GM23338 (cell line): ENCODE measurements around the gene SLC5A12. TPM values are rescaled to one million over a fixed set of nuclear protein-coding genes. Genes with fewer than 3 reads are reported as not detected.

Experiments
- ATAC-seq: fragments of 200-7000 bp; cut with Tn5 transposase; 3 replicates; pipeline ENCODE4 v1.9.1; 2020
- DNase-seq: peaks from one replicate; pipeline ENCODE4 v3.0.0-alpha.2; 2015; ENCODE audit warnings: low spot score
- H2AFZ ChIP-seq: fragments of 200-600 bp; sonication (generic); 2 replicates; pipeline ENCODE4 v1.8.0; 2016; ENCODE audit warnings: antibody characterized with exemption, mild to moderate bottlenecking, moderate library complexity
- H3F3A ChIP-seq: fragments of 200-600 bp; sonication (generic); replicated peaks from 2 replicates; pipeline ENCODE4 v1.8.0; 2017; ENCODE audit warnings: antibody characterized with exemption, mixed run types, low read depth
- H3K27ac ChIP-seq: fragments of 200-600 bp; sonication (generic); 2 replicates; pipeline ENCODE4 v1.6.1; 2016; ENCODE audit warnings: low read depth
- H3K27me3 ChIP-seq: fragments of 200-600 bp; sonication (generic); 2 replicates; pipeline ENCODE4 v1.8.0; 2016; ENCODE audit warnings: mild to moderate bottlenecking, mixed run types, moderate library complexity; ENCODE audit not compliant: insufficient read depth
- H3K36me3 ChIP-seq: fragments of 200-600 bp; sonication (generic); 2 replicates; pipeline ENCODE4 v1.8.0; 2016; ENCODE audit warnings: mild to moderate bottlenecking; ENCODE audit not compliant: insufficient read depth
- H3K4me1 ChIP-seq: fragments of 200-600 bp; sonication (generic); 2 replicates; pipeline ENCODE4 v1.8.0; 2016; ENCODE audit warnings: mild to moderate bottlenecking, moderate library complexity; ENCODE audit not compliant: insufficient read depth
- H3K4me2 ChIP-seq: fragments of 200-600 bp; sonication (generic); 2 replicates; pipeline ENCODE4 v1.7.1; 2017; ENCODE audit warnings: mixed run types
- H3K4me3 ChIP-seq: fragments of 200-600 bp; sonication (generic); 2 replicates; pipeline ENCODE4 v1.6.1; 2016; ENCODE audit warnings: mixed run types
- H3K79me2 ChIP-seq: fragments of 200-600 bp; sonication (generic); replicated peaks from 2 replicates; pipeline ENCODE4 v1.8.0; 2017; ENCODE audit warnings: mild to moderate bottlenecking; ENCODE audit not compliant: insufficient read depth
- H3K9me2 ChIP-seq: fragments of 200-600 bp; sonication (generic); 2 replicates; pipeline ENCODE4 v1.8.0; 2017; ENCODE audit not compliant: insufficient read depth
- H4K20me1 ChIP-seq: fragments of 200-600 bp; sonication (generic); replicated peaks from 2 replicates; pipeline ENCODE4 v1.8.0; 2017; ENCODE audit warnings: mild to moderate bottlenecking; ENCODE audit not compliant: insufficient read depth
- H3K27ac Mint-ChIP-seq: 2 replicates; pipeline ENCODE4 v1.8.0; 2020; ENCODE audit warnings: inconsistent platforms, mild to moderate bottlenecking, moderate library complexity, mixed read lengths
- H3K27me3 Mint-ChIP-seq: 3 replicates; pipeline ENCODE4 v1.8.0; 2022; ENCODE audit warnings: low read depth, mild to moderate bottlenecking, moderate library complexity, mixed read lengths, inconsistent platforms; ENCODE audit not compliant: insufficient read depth, poor library complexity
- H3K36me3 Mint-ChIP-seq: 3 replicates; pipeline ENCODE4 v1.8.0; 2021; ENCODE audit warnings: low read depth, mild to moderate bottlenecking, inconsistent platforms, moderate library complexity, mixed read lengths
- H3K4me1 Mint-ChIP-seq: 3 replicates; pipeline ENCODE4 v1.8.0; 2020; ENCODE audit warnings: mild to moderate bottlenecking, inconsistent platforms, mixed read lengths
- H3K4me3 Mint-ChIP-seq: 3 replicates; pipeline ENCODE4 v1.8.0; 2021; ENCODE audit warnings: moderate library complexity, mild to moderate bottlenecking, inconsistent platforms, mixed read lengths
- H3K9me3 Mint-ChIP-seq: 3 replicates; pipeline ENCODE4 v1.8.0; 2020; ENCODE audit warnings: moderate library complexity, mild to moderate bottlenecking, inconsistent platforms, mixed read lengths
- EZH2phosphoT487 ChIP-seq: fragments of 200-600 bp; sonication (generic); IDR thresholded peaks from one replicate; pipeline ENCODE4 v1.8.1; 2018; ENCODE audit warnings: antibody characterized with exemption; ENCODE audit not compliant: unreplicated experiment
- JUNB ChIP-seq: IDR thresholded peaks from one replicate; pipeline ENCODE4 v1.6.1; 2016; ENCODE audit warnings: antibody characterized with exemption; ENCODE audit not compliant: unreplicated experiment
- NANOG ChIP-seq: IDR thresholded peaks from 2 replicates; pipeline ENCODE4 v1.6.1; 2016; ENCODE audit warnings: antibody characterized with exemption, borderline replicate concordance
- POLR2AphosphoS5 ChIP-seq: IDR thresholded peaks from 2 replicates; pipeline ENCODE4 v1.6.1; 2016; ENCODE audit warnings: antibody characterized with exemption, low read depth
- REST ChIP-seq: IDR thresholded peaks from one replicate; pipeline ENCODE4 v1.6.1; 2018; ENCODE audit warnings: antibody characterized with exemption; ENCODE audit not compliant: unreplicated experiment
- ZNF331 ChIP-seq: fragments of 250-450 bp; sonication (Bioruptor Pico); IDR thresholded peaks from 2 replicates; pipeline ENCODE4 v1.5.0; 2020; ENCODE audit warnings: low read depth, mild to moderate bottlenecking, moderate library complexity
- ZNF462 ChIP-seq: fragments of 250-450 bp; sonication (Bioruptor Pico); IDR thresholded peaks from 2 replicates; pipeline ENCODE4 v1.5.0; 2020; ENCODE audit warnings: mild to moderate bottlenecking, moderate library complexity
- polyA plus RNA-seq: library from polyadenylated mRNA; unstranded; fragments of >200 nt; fragmentation: Nextera tagmentation; extraction: Ambion mirVana; gene quantifications from 2 replicates; pipeline ENCODE4 v1.2.1, GENCODE V29; 2016
- total RNA-seq: library from RNA; depleted of rRNA; stranded (reverse); fragments of >200 nt; shearing (Covaris generic); gene quantifications from 2 replicates; pipeline ENCODE4 v1.2.3, GENCODE V29; 2014
- TF ChIP-seq, protein P1 (sequence below), 2 experiments: fragments of 200-600 bp in 1 of 2; sonication (generic) in 1 of 2; conservative IDR thresholded peaks; 2 replicates each; pipeline versions ENCODE4 v1.5.1 to v1.6.1; 2016 to 2017; ENCODE audit warnings: antibody characterized with exemption in 2 of 2, low read depth in 2 of 2, mild to moderate bottlenecking in 2 of 2, moderate library complexity in 1 of 2

Gene SLC5A12
- total and polyA plus RNA-seq, 2 experiments from 2014 or later: 0.60 to 1.4 TPM

DNA sequence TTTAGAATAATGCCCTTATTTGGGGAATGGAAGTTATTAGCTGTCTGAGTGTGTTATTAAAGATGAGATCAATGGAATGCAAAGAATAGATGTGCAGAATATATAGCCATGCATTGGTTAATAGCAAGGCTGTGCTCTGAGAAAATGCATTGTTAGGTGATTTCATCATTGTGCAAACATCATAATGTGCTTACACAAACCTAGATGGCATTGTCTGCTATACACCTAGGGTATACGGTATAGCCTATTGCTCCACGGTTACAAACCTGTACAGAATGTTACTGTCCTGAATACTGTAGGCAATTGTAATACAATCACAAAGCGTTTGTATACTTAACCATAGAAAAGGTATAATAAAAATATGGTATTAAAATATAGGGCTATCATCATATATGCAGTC lies 25.5 kb downstream of the SLC5A12 start:
- ATAC-seq: no peak
- TF ChIP-seq EZH2phosphoT487 (no peak), JUNB (no peak), POLR2AphosphoS5 (no peak), NANOG (no peak), REST (no peak), ZNF462 (CRISPR knock-in tag) (no peak), ZNF331 (CRISPR knock-in tag) (no peak)
- TF ChIP-seq, protein P1, sequence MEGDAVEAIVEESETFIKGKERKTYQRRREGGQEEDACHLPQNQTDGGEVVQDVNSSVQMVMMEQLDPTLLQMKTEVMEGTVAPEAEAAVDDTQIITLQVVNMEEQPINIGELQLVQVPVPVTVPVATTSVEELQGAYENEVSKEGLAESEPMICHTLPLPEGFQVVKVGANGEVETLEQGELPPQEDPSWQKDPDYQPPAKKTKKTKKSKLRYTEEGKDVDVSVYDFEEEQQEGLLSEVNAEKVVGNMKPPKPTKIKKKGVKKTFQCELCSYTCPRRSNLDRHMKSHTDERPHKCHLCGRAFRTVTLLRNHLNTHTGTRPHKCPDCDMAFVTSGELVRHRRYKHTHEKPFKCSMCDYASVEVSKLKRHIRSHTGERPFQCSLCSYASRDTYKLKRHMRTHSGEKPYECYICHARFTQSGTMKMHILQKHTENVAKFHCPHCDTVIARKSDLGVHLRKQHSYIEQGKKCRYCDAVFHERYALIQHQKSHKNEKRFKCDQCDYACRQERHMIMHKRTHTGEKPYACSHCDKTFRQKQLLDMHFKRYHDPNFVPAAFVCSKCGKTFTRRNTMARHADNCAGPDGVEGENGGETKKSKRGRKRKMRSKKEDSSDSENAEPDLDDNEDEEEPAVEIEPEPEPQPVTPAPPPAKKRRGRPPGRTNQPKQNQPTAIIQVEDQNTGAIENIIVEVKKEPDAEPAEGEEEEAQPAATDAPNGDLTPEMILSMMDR (conservative IDR thresholded peaks at IDR 0.05; ENCODE audit: low read depth in 2 of 2): no peak
- H3K36me3 Mint-ChIP-seq: no peaks in the 10 kb centered on the region
- no peaks in the 10 kb centered on the region for H3K27me3 ChIP-seq
- H3K79me2 ChIP-seq: no peaks in the 10 kb centered on the region
- H3K9me2 ChIP-seq: no peaks in the 10 kb centered on the region
- peaks cover 6% of the 10 kb centered on the region; the same call in 2 of the 3 replicates for H3K4me1 Mint-ChIP-seq
- peaks cover 13% of the 10 kb centered on the region for H3K4me1 ChIP-seq
- H4K20me1 ChIP-seq: no peaks in the 10 kb centered on the region
- no peak overlapping the region for H3K4me3 ChIP-seq
- H3K4me3 Mint-ChIP-seq: no peak overlapping the region
- no peaks in the 10 kb centered on the region for H3K27me3 Mint-ChIP-seq
- no peak overlapping the region for H3K27ac ChIP-seq
- H2AFZ ChIP-seq: no peak overlapping the region
- H3K9me3 Mint-ChIP-seq: no peaks in the 10 kb centered on the region
- no peaks in the 10 kb centered on the region for H3K36me3 ChIP-seq
- no peak for DNase-seq
- H3F3A ChIP-seq: no peaks in the 10 kb centered on the region
- H3K4me2 ChIP-seq: no peak overlapping the region
- H3K27ac Mint-ChIP-seq: no peak overlapping the region
